ENCODE results near the gene TTC28.

GRCh38 chr22:28443526-28443876 lies 236.1 kb downstream of the TTC28 start:
- TF ChIP-seq CTCF (IDR thresholded peaks at IDR 0.05; ENCODE audit: extremely low read depth in 1 of 2, insufficient read depth in 1 of 2, low read depth in 1 of 2, low read length in 2 of 2) (no peak), EZH2 (IDR thresholded peaks at IDR 0.05; ENCODE audit: borderline replicate concordance, low read depth, low read length, severe bottlenecking) (no peak), POLR2AphosphoS5 (IDR thresholded peaks at IDR 0.05; ENCODE audit: insufficient read depth, low read depth, low read length) (no peak), MAX (IDR thresholded peaks at IDR 0.05; ENCODE audit: insufficient read depth, insufficient read length) (no peak)

Measured in endothelial cell of umbilical vein (primary cell).